GM12801 (cell line): ENCODE results near the gene LIMS2.

Experiments used
- TF ChIP-seq, protein P1 (sequence below): IDR thresholded peaks from one replicate; pipeline ENCODE4 v1.5.1; 2011; ENCODE audit warnings: control low read depth; ENCODE audit not compliant: insufficient read length; ENCODE audit errors: extremely low read depth

LIMS2 gene

DNA sequence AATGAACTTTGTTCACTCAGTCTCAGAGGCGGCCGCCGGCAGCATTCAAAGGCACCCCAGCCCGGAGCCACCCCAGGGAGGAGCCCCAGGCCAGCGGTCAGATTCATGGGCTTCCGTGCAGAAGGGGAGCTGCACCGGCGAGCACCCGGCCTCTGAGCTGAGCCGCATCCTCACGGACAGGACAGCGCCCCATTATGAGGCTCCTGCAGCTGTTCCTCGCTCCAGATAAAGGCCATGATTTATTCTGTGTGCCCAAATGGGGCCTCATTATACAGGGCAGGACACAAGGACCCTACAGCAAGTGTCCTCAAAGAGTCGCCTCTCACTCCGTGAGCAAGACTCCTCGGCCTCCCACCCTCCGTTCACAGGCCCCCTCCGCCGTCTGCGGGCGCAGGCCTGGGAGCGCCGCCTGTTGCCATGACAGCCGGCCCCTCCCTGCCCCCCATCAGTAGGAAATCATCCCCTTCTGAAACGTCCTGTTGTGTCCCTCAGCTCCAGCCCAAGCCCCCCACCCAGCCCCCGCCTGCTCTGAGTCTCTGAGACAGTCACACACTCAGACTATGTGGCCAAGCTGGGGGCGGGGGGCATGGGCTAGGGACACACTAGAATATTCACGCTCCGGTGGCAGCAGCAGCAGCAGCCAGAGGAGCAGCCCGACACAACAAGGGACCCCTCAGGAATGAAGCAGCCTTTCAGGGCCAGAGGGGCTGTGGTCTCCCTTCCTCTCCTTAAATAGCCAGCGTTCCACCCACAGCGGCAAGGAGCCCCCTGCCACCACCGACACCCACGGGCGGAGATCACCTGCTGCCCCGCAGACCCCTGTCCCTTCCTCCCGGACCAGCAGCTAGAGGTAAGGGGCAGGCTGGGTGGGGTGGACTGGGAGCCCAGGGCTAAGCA lies 29.7 kb downstream of the LIMS2 start, which contains the start of gene GPR17:
Gene GPR17 (plus strand): TSS at position 759 of the 897 bp plus-strand sequence. CDS start 4,583 bp downstream, outside the sequence.
- TF ChIP-seq, protein P1, sequence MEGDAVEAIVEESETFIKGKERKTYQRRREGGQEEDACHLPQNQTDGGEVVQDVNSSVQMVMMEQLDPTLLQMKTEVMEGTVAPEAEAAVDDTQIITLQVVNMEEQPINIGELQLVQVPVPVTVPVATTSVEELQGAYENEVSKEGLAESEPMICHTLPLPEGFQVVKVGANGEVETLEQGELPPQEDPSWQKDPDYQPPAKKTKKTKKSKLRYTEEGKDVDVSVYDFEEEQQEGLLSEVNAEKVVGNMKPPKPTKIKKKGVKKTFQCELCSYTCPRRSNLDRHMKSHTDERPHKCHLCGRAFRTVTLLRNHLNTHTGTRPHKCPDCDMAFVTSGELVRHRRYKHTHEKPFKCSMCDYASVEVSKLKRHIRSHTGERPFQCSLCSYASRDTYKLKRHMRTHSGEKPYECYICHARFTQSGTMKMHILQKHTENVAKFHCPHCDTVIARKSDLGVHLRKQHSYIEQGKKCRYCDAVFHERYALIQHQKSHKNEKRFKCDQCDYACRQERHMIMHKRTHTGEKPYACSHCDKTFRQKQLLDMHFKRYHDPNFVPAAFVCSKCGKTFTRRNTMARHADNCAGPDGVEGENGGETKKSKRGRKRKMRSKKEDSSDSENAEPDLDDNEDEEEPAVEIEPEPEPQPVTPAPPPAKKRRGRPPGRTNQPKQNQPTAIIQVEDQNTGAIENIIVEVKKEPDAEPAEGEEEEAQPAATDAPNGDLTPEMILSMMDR, result no peak

DNA sequence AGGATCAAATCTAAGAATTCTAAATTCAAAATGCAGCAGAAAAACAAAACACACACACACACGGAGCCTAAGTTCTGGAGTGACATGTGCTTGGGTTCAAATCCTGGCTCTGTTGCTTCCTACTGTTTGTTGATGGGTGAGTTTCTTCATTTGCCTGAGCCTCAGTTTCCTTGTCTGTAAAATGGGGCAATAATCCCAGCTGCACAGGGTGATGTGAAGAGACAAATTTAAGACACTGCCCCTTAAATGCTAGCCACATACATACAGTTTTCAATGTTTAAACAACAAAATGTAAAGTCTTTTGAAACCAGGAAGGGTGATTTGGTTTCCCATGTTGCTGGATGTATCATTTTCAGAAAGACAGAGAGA lies 30.3 kb downstream of the LIMS2 start:
- TF ChIP-seq, protein P1, result no peak

DNA sequence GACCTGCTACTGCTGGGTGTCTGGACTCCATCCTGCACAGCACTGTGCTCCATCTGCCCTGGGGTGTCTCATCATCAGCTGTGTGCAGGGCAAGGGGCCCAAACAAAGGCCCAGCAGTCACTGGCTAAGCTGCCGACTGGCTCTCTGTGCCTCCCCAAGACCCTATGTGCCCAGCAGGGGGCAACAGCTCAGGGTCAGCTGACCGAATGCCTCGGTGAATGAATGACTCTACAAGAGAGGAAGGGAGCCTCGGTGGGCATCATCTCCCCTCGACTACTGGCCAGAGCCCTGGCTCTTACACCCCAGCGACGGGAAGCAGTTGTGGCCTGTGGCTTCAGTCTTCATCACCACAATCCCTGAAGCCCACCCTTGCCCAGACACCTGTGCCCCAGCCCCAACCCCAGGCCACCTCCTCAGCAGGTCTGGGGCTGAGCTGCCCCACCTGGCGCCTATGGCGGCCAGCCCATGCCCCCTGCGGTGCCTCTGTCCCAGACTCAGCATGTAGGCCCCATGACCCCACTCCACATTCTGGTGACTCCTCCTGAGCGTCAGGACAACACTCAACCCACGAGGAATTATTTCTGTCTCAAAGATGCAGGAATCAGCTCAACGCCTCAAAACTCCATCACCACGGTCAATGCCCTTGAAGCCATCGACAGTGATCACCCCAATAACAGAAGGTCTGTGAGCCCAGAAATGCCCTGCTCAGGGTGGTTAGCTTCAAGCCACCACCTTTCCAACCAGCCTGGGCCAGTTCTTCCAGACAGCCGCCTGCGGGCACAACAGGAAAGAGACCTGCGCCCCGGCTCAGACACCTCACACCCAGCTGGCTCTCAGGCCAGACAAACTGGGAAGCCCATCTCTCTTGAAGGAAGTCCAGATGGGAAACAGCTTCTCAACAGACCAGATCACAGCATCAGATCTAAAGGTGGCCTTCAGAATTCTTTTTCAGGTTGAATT lies 31.0 kb downstream of the LIMS2 start:
- TF ChIP-seq, protein P1, result no peak

DNA sequence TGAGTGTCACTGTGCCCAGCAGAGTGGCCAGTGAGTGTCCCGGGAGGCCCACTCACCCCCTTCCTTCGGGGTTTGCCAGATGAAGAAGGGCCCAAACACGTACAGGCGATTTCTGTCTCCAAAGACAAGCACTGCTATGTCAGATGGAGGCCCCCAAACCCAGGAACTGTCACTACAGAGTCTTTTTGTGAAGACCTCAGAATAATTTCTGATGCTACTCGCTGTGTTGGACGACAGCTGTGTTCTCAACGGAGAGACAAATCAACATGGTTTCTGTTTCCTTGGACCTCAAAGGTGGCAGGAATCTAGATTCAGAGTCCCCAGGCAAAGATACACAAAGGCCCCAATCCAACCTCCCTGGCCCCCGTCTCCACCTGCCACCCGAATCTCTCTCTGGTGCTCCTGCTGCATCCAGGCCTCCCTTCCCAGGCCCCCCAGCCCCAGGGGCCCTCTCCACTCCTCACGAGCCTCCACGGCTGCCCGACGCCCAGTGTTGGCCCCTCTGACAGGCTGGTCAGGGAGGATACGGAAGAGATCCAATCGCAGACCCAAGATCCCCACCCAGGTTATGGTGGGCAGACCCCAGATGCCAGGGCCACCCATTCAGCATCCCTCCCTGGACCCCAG lies 31.8 kb downstream of the LIMS2 start:
- TF ChIP-seq, protein P1, result no peak

DNA sequence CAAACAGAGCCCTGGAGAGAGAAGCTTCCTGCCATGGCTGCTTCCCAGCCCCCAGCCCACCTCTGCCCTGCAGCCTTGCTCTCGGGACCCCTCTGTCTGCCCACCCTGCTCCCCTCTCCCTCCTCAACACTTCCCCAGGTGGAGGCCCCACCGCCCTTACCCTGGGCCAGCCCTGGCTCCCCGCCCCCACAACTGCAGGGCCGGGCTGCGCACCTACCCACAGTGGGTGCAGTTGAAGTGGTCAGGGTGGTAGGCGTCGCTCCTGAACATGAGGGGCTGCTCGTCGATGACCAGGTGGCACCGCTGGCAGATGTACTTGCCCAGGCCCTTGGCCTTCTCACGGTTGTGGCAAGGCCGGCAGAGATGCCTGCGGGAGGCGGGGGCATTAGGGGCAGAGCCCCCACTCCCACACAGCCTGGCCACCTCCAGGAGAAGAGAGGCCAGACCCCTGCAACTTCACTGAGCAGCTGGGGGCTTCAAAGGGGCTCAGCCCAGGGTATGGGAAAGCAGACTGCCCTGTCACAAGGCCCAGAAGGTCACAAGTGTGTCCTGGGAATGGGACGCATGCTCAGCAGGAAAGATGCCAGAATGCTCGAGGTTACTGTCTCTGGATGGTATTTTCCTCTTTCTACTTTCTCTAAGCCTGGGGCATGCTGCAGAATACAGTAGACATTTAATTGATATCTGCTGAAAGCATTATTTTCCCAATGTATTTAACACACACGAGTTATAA lies 32.5 kb downstream of the LIMS2 start:
- TF ChIP-seq, protein P1, result no peak

DNA sequence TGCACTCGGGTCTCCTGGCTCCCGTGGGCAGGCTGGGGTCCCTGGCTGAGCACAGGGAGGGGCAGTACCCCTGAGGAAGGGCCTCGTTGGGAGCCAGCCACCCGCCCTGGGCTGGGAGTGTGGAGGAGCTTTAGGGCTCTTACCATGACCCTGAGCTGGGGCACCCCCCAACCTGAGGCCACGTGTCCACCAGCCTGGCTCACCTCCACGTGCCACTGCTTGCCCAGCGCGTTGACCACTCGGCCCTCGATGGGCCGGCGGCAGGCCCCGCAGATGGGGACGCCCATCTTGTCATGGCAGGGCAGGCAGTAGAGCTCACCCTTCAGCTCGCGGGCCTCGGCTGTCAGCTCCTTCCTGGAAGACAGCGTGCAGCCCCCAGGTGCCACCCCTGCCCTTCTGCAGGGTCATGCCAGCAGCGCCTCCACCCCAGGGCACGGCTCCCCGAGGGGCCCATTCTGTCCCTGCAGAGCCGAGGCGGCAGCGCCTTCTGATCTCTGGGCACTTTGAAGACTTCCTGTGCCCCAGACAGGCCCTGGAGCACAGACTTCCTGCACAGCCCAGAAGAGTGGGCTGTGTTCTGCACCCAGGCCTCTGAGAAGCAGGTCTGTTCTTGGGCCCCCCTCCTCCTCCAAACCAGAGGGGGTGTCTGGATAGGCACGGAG lies 33.4 kb downstream of the LIMS2 start:
- TF ChIP-seq, protein P1, result no peak
